Endodermal cell (in vitro differentiated cells): ENCODE data around the gene MRPL51. TPM values are rescaled to one million over a fixed set of nuclear protein-coding genes. Genes with fewer than 3 reads are reported as not detected.

Experiments used
- DNase-seq: peaks from one replicate; pipeline ENCODE4 v3.0.0-alpha.2; 2017
- H3K27ac ChIP-seq: 2 replicates; pipeline ENCODE4 v1.5.1; 2013; ENCODE audit warnings: mild to moderate bottlenecking, low read depth, low read length, moderate library complexity
- H3K27me3 ChIP-seq: 2 replicates; pipeline ENCODE4 v1.6.1; 2013; ENCODE audit warnings: mild to moderate bottlenecking, low read length, moderate library complexity; ENCODE audit not compliant: insufficient read depth, control insufficient read depth, poor library complexity, severe bottlenecking
- H3K36me3 ChIP-seq: 2 replicates; pipeline ENCODE4 v1.7.0; 2013; ENCODE audit warnings: mild to moderate bottlenecking, low read length, moderate library complexity; ENCODE audit not compliant: control insufficient read depth, insufficient read depth
- H3K4me1 ChIP-seq: one replicate; pipeline ENCODE4 v1.7.0; 2013; ENCODE audit warnings: low read length; ENCODE audit not compliant: control insufficient read depth, insufficient read depth
- H3K4me3 ChIP-seq: 2 replicates; pipeline ENCODE4 v1.5.1; 2013; ENCODE audit warnings: mild to moderate bottlenecking, low read length, moderate library complexity
- H3K9ac ChIP-seq: 2 replicates; pipeline ENCODE4 v1.6.1; 2013; ENCODE audit warnings: mild to moderate bottlenecking, low read length, moderate library complexity; ENCODE audit not compliant: poor library complexity, severe bottlenecking; ENCODE audit errors: extremely low read depth
- H3K9me3 ChIP-seq: 2 replicates; pipeline ENCODE4 v1.6.1; 2013; ENCODE audit warnings: mild to moderate bottlenecking, low read length, moderate library complexity; ENCODE audit not compliant: control insufficient read depth
- H3K27ac Mint-ChIP-seq: 2 replicates; pipeline ENCODE4 v1.8.0; 2020; ENCODE audit warnings: mixed read lengths
- H3K27me3 Mint-ChIP-seq: 2 replicates; pipeline ENCODE4 v1.8.0; 2021; ENCODE audit warnings: mild to moderate bottlenecking, mixed read lengths; ENCODE audit not compliant: insufficient read depth
- H3K36me3 Mint-ChIP-seq: 2 replicates; pipeline ENCODE4 v1.8.0; 2020; ENCODE audit warnings: low read depth, mixed read lengths
- H3K4me1 Mint-ChIP-seq: 2 replicates; pipeline ENCODE4 v1.8.0; 2020; ENCODE audit warnings: mixed read lengths
- H3K4me3 Mint-ChIP-seq: 2 replicates; pipeline ENCODE4 v1.8.0; 2020; ENCODE audit warnings: mild to moderate bottlenecking, moderate library complexity, mixed read lengths
- H3K9me3 Mint-ChIP-seq: 2 replicates; pipeline ENCODE4 v1.8.0; 2020; ENCODE audit warnings: mild to moderate bottlenecking, mixed read lengths
- WGBS, 2 experiments: methylation state at CpG; one replicate each; pipeline versions ENCODE4 v1.1.5 to v1.1.7; 2013; ENCODE audit warnings: missing lambda C conversion rate in 2 of 2, mixed read lengths in 1 of 2; ENCODE audit not compliant: insufficient coverage in 1 of 2, insufficient read length in 1 of 2; 5-methylcytosine and 5-hydroxymethylcytosine counted together
- total RNA-seq, 2 donors: library from RNA; stranded (reverse); fragmentation: NEBNext Ultra II Directional in 1 of 2; extraction: Animal tissue kit (Norgen Biotek cat#: 25700) in 1 of 2; gene quantifications; 2 replicates in 1 of 2; 3 replicates in 1 of 2; pipeline ENCODE4 v1.2.1, GENCODE V29; 2021
- TF ChIP-seq, protein P1 (sequence below): fragments of 200-600 bp; sonication (generic); conservative IDR thresholded peaks from 2 replicates; pipeline ENCODE4 v1.5.0; 2021; ENCODE audit warnings: antibody characterized with exemption, mild to moderate bottlenecking

Gene MRPL51
- total RNA-seq, 2 donors from 2014 or later = 196 to 450 TPM

DNA sequence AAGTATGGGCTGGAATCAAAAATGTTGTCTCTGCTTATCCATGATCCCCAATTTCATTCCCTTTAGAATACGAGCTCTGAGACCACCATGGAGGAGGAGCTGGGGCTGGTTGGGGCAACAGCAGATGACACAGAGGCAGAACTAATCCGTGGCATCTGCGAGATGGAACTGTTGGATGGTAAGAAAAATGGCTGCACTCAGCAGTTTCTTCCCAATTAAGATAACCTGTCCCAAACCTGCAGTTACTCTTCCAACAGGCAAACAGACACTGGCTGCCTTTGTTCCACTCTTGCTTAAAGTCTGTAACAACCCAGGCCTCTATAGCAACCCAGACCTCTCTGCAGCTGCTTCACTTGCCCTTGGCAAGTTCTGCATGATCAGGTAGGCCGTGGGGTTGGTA, 34.6 kb upstream of the MRPL51 start:
- TF ChIP-seq, protein P1, sequence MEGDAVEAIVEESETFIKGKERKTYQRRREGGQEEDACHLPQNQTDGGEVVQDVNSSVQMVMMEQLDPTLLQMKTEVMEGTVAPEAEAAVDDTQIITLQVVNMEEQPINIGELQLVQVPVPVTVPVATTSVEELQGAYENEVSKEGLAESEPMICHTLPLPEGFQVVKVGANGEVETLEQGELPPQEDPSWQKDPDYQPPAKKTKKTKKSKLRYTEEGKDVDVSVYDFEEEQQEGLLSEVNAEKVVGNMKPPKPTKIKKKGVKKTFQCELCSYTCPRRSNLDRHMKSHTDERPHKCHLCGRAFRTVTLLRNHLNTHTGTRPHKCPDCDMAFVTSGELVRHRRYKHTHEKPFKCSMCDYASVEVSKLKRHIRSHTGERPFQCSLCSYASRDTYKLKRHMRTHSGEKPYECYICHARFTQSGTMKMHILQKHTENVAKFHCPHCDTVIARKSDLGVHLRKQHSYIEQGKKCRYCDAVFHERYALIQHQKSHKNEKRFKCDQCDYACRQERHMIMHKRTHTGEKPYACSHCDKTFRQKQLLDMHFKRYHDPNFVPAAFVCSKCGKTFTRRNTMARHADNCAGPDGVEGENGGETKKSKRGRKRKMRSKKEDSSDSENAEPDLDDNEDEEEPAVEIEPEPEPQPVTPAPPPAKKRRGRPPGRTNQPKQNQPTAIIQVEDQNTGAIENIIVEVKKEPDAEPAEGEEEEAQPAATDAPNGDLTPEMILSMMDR = no peak
- no peaks in the 10 kb centered on the region for H3K9me3 ChIP-seq
- peaks cover 92% of the 10 kb centered on the region for H3K36me3 ChIP-seq
- H3K27ac ChIP-seq = no peak overlapping the region
- no peaks in the 10 kb centered on the region for H3K9me3 Mint-ChIP-seq
- H3K27me3 Mint-ChIP-seq = no peaks in the 10 kb centered on the region
- H3K9ac ChIP-seq = no peak overlapping the region
- WGBS, 2 experiments = 93 to 100% methylated on average over 3 to 4 of the region's 4 CpGs
- DNase-seq = no peak
- no peak overlapping the region for H3K4me3 Mint-ChIP-seq
- peaks cover 2% of the 10 kb centered on the region for H3K4me1 ChIP-seq
- H3K27me3 ChIP-seq = no peaks in the 10 kb centered on the region
- peaks cover 93% of the 10 kb centered on the region for H3K36me3 Mint-ChIP-seq
- H3K27ac Mint-ChIP-seq = no peak overlapping the region
- no peak overlapping the region for H3K4me3 ChIP-seq
- peaks cover 10% of the 10 kb centered on the region for H3K4me1 Mint-ChIP-seq

DNA sequence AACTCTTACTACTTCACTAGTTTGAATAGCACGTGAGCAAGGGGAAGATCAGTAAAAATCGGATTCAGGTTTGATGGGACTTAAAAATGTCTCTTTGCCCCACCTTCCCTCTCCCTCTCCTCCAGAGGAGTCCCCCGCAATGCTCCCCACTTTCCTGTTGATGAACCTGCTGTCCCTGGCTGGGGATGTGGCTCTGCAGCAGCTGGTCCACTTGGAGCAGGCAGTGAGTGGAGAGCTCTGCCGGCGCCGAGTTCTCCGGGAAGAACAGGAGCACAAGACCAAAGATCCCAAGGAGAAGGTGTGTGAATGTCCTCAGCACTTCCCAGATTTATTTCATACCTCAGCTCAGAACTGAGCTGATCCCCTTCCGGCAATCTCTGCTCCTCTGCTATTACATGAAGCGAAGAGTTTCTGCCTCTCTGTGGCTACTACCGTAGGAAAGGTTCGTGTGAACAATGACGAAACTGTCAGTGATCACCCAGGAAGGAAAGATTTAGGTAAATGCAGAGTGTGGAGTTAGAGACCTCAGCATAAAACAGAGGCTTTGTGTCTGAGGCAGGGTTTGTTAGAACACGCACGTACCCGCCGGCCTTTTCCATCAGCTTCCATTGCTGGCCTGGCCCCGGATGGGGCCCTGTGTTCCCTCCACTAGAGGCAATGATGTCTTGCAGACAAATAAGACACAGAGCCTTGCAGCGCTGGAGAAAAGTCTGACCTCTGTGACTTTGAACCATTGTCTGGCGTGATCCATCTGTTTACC, 33.9 kb upstream of the MRPL51 start:
- DNase-seq = no peak
- Mint-ChIP-seq H3K4me1 (peaks cover 3% of the 10 kb centered on the region), H3K9me3 (no peaks in the 10 kb centered on the region), H3K36me3 (peaks cover 95% of the 10 kb centered on the region), H3K27ac (no peak overlapping the region), H3K27me3 (no peaks in the 10 kb centered on the region), H3K4me3 (no peak overlapping the region)
- Histone ChIP-seq H3K4me3 (no peak overlapping the region), H3K9ac (no peak overlapping the region), H3K9me3 (no peaks in the 10 kb centered on the region), H3K36me3 (peaks cover 96% of the 10 kb centered on the region), H3K27me3 (no peaks in the 10 kb centered on the region), H3K27ac (no peak overlapping the region), H3K4me1 (no peaks in the 10 kb centered on the region)
- 93 to 98% methylated on average over 12 to 19 of the region's 19 CpGs for WGBS, 2 experiments
- TF ChIP-seq, protein P1 = no peak

DNA sequence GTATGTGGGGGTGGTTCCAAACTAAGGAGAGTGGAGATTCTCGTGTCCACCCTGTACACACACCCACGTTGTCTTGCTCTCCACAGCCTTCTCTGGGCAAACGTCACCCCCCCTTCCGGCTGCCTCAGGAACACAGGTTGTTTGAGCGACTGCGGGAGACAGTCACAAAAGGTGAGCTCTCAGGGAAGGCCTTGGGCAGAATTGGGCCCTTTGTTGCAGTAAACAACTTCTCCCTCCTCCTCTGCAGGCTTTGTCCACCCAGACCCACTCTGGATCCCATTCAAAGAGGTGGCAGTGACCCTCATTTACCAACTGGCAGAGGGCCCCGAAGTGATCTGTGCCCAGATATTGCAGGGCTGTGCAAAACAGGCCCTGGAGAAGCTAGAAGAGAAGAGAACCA, 33.1 kb upstream of the MRPL51 start:
- Histone ChIP-seq H3K27ac (no peak overlapping the region), H3K36me3 (peaks cover 97% of the 10 kb centered on the region), H3K9ac (no peak overlapping the region), H3K27me3 (no peaks in the 10 kb centered on the region), H3K9me3 (no peaks in the 10 kb centered on the region), H3K4me1 (no peaks in the 10 kb centered on the region), H3K4me3 (no peak overlapping the region)
- H3K27ac Mint-ChIP-seq = no peak overlapping the region
- peaks cover 98% of the 10 kb centered on the region for H3K36me3 Mint-ChIP-seq
- WGBS, 2 experiments = 97 to 98% methylated on average over 7 of the region's 7 CpGs
- TF ChIP-seq, protein P1 = no peak
- no peak overlapping the region for H3K4me3 Mint-ChIP-seq
- H3K4me1 Mint-ChIP-seq = no peaks in the 10 kb centered on the region
- no peak for DNase-seq
- no peaks in the 10 kb centered on the region for H3K9me3 Mint-ChIP-seq
- no peaks in the 10 kb centered on the region for H3K27me3 Mint-ChIP-seq
